Esophagus muscularis mucosa (tissue), 4 donors: ENCODE measurements around the gene FAM222A. TPM values are rescaled to one million over a fixed set of nuclear protein-coding genes. Genes with fewer than 3 reads are reported as not detected.

Source experiments
- DNase-seq: peaks from one replicate; pipeline ENCODE4 v3.0.0-alpha.2; 2017; ENCODE audit errors: extremely low spot score
- H3K27ac ChIP-seq, 4 donors: fragments of 200-600 bp; sonication (generic); replicated peaks in 1 of 4; 1 replicate in 3 of 4; 2 replicates in 1 of 4; pipeline ENCODE4 v1.5.1; 2016 to 2019; ENCODE audit warnings: mild to moderate bottlenecking in 1 of 4
- H3K27me3 ChIP-seq, 4 donors: fragments of 200-600 bp; sonication (generic); one replicate each; pipeline versions ENCODE4 v1.5.1 to v1.6.0; 2016 to 2019
- H3K36me3 ChIP-seq, 4 donors: fragments of 200-600 bp; sonication (generic); one replicate each; pipeline ENCODE4 v1.5.1; 2016 to 2019
- H3K4me1 ChIP-seq, 4 donors: fragments of 200-600 bp; sonication (generic); one replicate each; pipeline ENCODE4 v1.5.1; 2016 to 2019
- H3K4me3 ChIP-seq, 4 donors: fragments of 200-600 bp; sonication (generic); 1 replicate in 2 of 4; 2 replicates in 2 of 4; pipeline ENCODE4 v1.5.1; 2016 to 2019; ENCODE audit warnings: mild to moderate bottlenecking in 4 of 4, moderate library complexity in 1 of 4
- H3K9me3 ChIP-seq, 4 donors: fragments of 200-600 bp; sonication (generic); 1 replicate in 3 of 4; 2 replicates in 1 of 4; pipeline ENCODE4 v1.5.1; 2016 to 2019
- EP300 ChIP-seq: sonication (generic); formaldehyde crosslinking; IDR thresholded peaks from one replicate; pipeline ENCODE4 v1.6.1; 2017; ENCODE audit warnings: antibody characterized with exemption
- POLR2A ChIP-seq: fragments of 450-650 bp; IDR thresholded peaks from one replicate; pipeline ENCODE4 v1.6.1; 2017; ENCODE audit warnings: antibody characterized with exemption, moderate library complexity, mild to moderate bottlenecking, low read depth
- POLR2AphosphoS5 ChIP-seq, 2 donors: sonication (generic); formaldehyde crosslinking; IDR thresholded peaks; one replicate each; pipeline ENCODE4 v1.6.1; 2017; ENCODE audit warnings: antibody characterized with exemption in 2 of 2
- WGBS: methylation state at CpG from one replicate; pipeline ENCODE4 v1.1.5; 2018; 5-methylcytosine and 5-hydroxymethylcytosine counted together
- intact Hi-C: fragments of 100-400 bp; cut with DNase I; formaldehyde crosslinking; loops from one replicate; pipeline ENCODE4 v1.15.1; 2023
- total RNA-seq, 4 donors: library from RNA; depleted of rRNA; stranded (reverse); fragments of >200 nt; gene quantifications; one replicate each; pipeline versions ENCODE4 v1.1.0 to v1.2.1, GENCODE V29; 2016
- TF ChIP-seq, protein P1 (sequence below), 3 experiments: fragments of 200-600 bp in 2 of 3; fragments of 450-650 bp in 1 of 3; sonication (generic) in 2 of 3; IDR thresholded peaks; one replicate each; pipeline ENCODE4 v1.5.1; 2017 to 2019; ENCODE audit warnings: antibody characterized with exemption in 3 of 3, mild to moderate bottlenecking in 2 of 3, moderate library complexity in 1 of 3

Gene FAM222A
- total RNA-seq, 4 donors from 2014 or later = 0.42 to 3.8 (median 3.2) TPM

DNA sequence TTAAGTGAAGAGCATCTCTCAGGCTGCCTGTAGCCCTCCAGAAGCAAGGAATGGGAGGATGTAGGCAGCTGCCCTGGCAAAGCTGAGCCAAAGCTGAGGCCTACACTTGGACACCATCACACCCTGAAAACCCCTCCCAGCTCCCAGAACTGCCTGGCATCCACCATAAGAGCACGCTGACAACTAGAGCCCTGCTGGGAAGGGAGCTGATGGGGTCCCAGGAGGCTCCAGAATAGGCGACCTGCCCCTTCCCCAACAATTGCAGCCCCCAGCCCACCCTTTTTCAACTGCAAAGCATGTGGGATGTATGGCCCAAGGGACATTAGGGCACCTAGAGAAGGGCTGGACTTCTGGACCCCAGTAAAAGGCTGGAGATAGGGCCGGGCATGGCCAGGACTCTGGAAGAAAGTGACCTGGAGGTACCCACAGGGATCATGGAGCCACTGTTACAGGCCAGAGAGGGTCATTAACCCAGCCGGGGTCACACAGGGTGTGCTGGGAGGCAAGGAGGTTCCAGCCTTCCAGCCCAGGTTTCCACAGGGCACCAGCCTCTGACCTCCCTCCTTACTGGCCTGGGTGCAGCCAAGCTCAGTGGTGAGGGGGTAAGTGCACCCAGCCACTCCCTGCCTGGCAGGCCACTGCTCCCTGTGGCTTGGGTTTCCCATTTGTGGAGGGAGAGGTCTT is 27.8 kb downstream of the FAM222A start:
- no peaks in the 10 kb centered on the region for H3K9me3 ChIP-seq

GRCh38 chr12:109741970-109742703 is 28.5 kb downstream of the FAM222A start:
- WGBS = 82% methylated on average over 14 of the region's 14 CpGs
- peaks cover 0 to 5% (median 0%) of the 10 kb centered on the region in 4 donors for H3K4me1 ChIP-seq
- H3K27me3 ChIP-seq = peaks cover 0 to 3% (median 1%) of the 10 kb centered on the region in 4 donors
- no peak for TF ChIP-seq POLR2AphosphoS5 (IDR thresholded peaks at IDR 0.05)
- TF ChIP-seq, protein P1, sequence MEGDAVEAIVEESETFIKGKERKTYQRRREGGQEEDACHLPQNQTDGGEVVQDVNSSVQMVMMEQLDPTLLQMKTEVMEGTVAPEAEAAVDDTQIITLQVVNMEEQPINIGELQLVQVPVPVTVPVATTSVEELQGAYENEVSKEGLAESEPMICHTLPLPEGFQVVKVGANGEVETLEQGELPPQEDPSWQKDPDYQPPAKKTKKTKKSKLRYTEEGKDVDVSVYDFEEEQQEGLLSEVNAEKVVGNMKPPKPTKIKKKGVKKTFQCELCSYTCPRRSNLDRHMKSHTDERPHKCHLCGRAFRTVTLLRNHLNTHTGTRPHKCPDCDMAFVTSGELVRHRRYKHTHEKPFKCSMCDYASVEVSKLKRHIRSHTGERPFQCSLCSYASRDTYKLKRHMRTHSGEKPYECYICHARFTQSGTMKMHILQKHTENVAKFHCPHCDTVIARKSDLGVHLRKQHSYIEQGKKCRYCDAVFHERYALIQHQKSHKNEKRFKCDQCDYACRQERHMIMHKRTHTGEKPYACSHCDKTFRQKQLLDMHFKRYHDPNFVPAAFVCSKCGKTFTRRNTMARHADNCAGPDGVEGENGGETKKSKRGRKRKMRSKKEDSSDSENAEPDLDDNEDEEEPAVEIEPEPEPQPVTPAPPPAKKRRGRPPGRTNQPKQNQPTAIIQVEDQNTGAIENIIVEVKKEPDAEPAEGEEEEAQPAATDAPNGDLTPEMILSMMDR (IDR thresholded peaks at IDR 0.05) = no peak
- no peaks in the 10 kb centered on the region for H3K9me3 ChIP-seq
- no peak for DNase-seq
- no peak overlapping the region for H3K27ac ChIP-seq
- no peaks in the 10 kb centered on the region for H3K36me3 ChIP-seq
- intact Hi-C loops = no loop called here
- H3K4me3 ChIP-seq = no peak overlapping the region

More for the DNA sequence above, 27.8 kb downstream of the FAM222A start:
- Histone ChIP-seq H3K27ac (no peak overlapping the region), H3K4me1 (peaks cover 0 to 5% (median 0%) of the 10 kb centered on the region in 4 donors), H3K27me3 (peaks cover 0 to 10% (median 1%) of the 10 kb centered on the region in 4 donors), H3K36me3 (no peaks in the 10 kb centered on the region), H3K4me3 (no peak overlapping the region)
- TF ChIP-seq POLR2A (no peak), EP300 (no peak)
- WGBS = 86% methylated on average over 4 of the region's 4 CpGs
- intact Hi-C loops = no loop called here
- DNase-seq = no peak

DNA sequence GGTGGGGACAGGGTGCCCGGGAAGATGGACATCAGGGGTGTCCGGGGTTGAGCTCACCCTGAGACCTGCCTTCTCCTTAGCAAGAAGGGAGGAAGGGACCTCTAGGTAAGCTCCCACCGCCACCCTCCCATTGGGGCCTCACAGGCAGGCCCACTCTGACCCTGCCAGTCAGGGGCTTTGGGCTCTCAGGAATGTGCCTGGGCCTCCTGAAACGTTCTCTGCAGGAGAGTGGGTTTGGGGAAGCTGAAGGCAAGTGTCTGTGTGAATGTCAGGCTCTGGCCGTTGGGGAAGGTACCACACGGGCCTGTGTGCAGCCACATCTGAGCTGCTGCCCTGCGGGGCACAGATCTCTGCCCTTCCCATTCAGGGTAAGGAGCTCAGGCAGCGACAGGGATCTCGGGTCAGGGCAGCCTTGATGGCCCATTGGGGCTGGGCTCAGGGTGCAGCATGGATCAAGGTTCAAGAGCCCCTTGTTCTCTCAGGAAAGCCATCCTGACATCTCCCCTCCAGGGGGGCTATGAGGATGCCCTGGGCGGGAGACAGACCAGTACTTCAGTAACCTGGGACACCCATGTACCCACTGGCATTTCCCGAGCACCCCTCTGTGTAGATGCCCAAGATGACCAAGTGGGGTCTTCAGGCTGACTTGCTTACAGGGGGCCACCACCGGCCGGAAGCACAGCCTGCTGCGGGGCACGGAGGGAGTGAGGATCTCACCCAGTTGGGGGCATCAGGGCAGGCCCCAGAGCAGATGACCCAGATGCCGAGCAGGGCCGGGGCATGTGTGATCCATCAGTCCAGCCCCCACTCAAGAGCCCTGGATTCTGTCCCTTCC is 29.7 kb downstream of the FAM222A start:
- Histone ChIP-seq H3K36me3 (no peaks in the 10 kb centered on the region), H3K4me1 (peaks cover 0 to 5% (median 0%) of the 10 kb centered on the region in 4 donors), H3K27ac (no peak overlapping the region), H3K27me3 (peaks cover 0 to 3% (median 0%) of the 10 kb centered on the region in 4 donors), H3K4me3 (no peak overlapping the region), H3K9me3 (no peaks in the 10 kb centered on the region)
- TF ChIP-seq, protein P1 (IDR thresholded peaks at IDR 0.05) = no peak
- intact Hi-C loops = no loop called here
- DNase-seq = no peak
- 81% methylated on average over 6 of the region's 17 CpGs for WGBS

- 100% methylated on average over 8 of the region's 14 CpGs for WGBS
- Histone ChIP-seq H3K4me1 (peaks cover 0 to 5% (median 0%) of the 10 kb centered on the region in 4 donors), H3K36me3 (no peaks in the 10 kb centered on the region), H3K9me3 (no peaks in the 10 kb centered on the region), H3K27ac (no peak overlapping the region), H3K4me3 (no peak overlapping the region), H3K27me3 (peaks cover 0 to 3% (median 0%) of the 10 kb centered on the region in 4 donors)
- DNase-seq = no peak
- intact Hi-C loops = no loop called here
- no peak for TF ChIP-seq POLR2AphosphoS5 (IDR thresholded peaks at IDR 0.05)
- no peak for TF ChIP-seq POLR2A
- TF ChIP-seq EP300 = no peak
- TF ChIP-seq, protein P1 (IDR thresholded peaks at IDR 0.05) = no peak
Observed at GRCh38 chr12:109744026-109744425, 30.4 kb downstream of the FAM222A start.
